SJCRH30 (cell line): ENCODE measurements around the gene KCNJ11. TPM values are rescaled to one million over a fixed set of nuclear protein-coding genes. Genes with fewer than 3 reads are reported as not detected.

ENCODE experiments used
- DNase-seq, 2 experiments: peaks; one replicate each; pipeline ENCODE4 v3.0.0-alpha.2; 2015 to 2020
- H3K27ac ChIP-seq: fragments of 250-450 bp; sonication (Bioruptor Pico); 2 replicates; pipeline ENCODE4 v1.5.1; 2020; ENCODE audit warnings: mild to moderate bottlenecking, moderate library complexity
- H3K27me3 ChIP-seq: fragments of 250-450 bp; sonication (Bioruptor Pico); 2 replicates; pipeline ENCODE4 v1.5.1; 2020; ENCODE audit warnings: mild to moderate bottlenecking, moderate library complexity
- H3K36me3 ChIP-seq: fragments of 250-450 bp; sonication (Bioruptor Pico); 2 replicates; pipeline ENCODE4 v1.5.1; 2020; ENCODE audit warnings: mild to moderate bottlenecking, moderate library complexity
- H3K4me1 ChIP-seq: fragments of 250-450 bp; sonication (Bioruptor Pico); 2 replicates; pipeline ENCODE4 v1.5.1; 2020; ENCODE audit warnings: mild to moderate bottlenecking, moderate library complexity
- H3K4me3 ChIP-seq: fragments of 250-450 bp; sonication (Bioruptor Pico); 2 replicates; pipeline ENCODE4 v1.5.1; 2020; ENCODE audit warnings: mild to moderate bottlenecking, moderate library complexity
- H3K9me3 ChIP-seq: fragments of 250-450 bp; sonication (Bioruptor Pico); replicated peaks from 2 replicates; pipeline ENCODE4 v1.5.1; 2020; ENCODE audit warnings: mild to moderate bottlenecking, moderate library complexity
- total RNA-seq: library from RNA; depleted of rRNA; stranded (reverse); fragments of >200 nt; shearing (Covaris generic); gene quantifications from 2 replicates; pipeline ENCODE4 v1.2.3, GENCODE V29; 2014

Gene KCNJ11
- total RNA-seq, 1 experiment from 2014 or later: 5.9 TPM

DNA sequence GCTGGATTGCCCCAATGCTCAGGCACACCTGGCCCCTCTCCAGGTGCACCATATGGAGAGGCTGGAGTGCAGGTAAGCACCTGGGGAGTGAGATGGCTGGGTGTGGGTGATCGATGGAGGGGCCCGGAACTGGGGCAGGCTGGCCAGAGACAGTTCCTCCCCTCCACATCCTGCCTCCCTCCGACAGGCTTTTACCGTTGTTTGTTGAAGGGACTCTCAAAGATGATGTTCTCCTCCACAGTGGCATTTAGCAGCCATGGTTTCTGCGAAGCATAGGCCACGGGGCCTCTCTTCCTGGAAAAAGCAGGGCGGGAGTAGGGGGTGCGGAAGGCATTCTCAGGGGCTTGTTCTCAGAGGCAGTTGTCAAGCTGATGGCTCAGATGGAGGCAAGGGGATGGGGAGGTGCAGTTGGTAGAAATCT, 25.9 kb upstream of the KCNJ11 start:
- Histone ChIP-seq H3K27me3 (no peaks in the 10 kb centered on the region; the same call in 1 of the 2 replicates), H3K27ac (no peak overlapping the region), H3K9me3 (no peaks in the 10 kb centered on the region), H3K4me3 (no peak overlapping the region), H3K4me1 (no peaks in the 10 kb centered on the region), H3K36me3 (no peaks in the 10 kb centered on the region)
- no peak for DNase-seq

DNA sequence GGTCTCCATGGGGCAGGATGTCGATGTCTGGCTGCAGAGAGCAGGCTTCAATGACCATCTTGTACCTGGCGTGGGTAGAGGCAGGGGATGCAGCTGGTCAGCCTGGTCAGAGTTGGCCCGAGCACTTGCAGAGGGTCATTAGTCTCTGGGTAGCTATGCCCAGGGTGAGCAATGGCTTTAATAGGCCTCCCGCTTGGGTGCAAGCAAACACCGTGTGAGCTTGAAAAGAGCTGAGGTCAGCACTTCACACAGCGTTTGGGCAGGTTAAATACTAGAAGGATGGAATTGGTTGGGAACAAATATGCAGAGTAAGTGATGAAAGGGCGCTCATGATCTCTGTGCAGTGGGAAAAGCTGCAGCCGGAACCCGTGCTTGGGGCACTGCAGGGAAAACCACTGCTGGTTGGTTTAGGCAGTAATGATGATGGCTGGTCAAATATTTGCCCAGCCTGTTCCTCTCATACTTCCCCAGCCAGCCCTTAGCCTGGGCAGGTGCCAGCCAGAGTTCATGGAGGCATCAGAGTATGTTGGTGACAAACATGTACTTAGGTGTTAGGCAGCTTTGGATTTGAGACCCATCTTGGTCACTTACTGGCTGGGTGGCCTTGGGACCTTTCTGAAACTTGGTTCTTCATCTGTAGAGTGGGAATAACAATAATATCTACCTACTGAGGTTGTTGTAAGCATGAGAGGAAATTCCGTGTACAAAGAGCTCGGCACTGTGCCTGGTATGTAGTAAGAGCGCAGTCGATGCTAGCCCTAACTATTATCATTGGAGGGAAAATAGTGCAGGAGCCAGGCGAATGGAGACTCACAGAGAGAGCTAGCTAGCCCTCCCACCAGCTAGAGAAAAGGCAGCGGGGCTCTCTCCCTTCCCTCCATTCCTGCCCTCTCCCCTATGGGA, 25.2 kb upstream of the KCNJ11 start:
- no peak overlapping the region for H3K27ac ChIP-seq
- no peaks in the 10 kb centered on the region for H3K4me1 ChIP-seq
- H3K9me3 ChIP-seq: no peaks in the 10 kb centered on the region
- DNase-seq: no peak
- H3K27me3 ChIP-seq: no peaks in the 10 kb centered on the region; the same call in 1 of the 2 replicates
- no peaks in the 10 kb centered on the region for H3K36me3 ChIP-seq
- H3K4me3 ChIP-seq: no peak overlapping the region

DNA sequence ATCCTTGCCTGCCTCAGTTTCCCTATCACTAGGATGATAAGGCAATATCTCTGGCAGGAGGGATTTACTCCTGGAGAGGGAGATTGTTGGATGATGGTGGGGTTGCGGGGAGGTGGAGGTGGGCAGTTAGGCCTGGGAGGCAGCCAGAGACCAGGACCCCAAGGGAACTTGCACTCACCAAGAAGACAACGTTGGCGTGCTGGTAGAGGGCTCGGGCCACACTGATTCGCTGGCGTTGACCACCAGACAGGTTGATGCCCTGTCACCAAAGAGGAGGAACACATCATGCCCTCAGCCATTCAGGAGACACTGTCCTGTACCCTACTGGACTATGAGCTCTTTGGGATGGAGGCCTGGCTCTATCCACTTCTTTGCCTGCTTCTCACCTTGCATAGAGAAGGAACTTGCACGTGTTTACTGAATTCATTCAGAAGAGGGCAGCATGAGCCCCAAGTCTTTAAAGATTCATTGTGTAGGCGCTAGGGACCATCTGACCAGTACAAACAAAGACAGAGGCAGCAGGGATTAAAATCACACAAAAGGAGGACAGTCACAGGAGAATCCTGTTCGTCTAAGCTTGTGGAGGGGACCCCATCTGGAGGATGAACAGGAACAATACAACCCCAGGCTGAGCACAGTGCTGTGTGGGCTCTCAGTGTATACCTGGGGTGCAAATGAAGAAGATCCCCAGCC, 24.2 kb upstream of the KCNJ11 start:
- Histone ChIP-seq H3K4me3 (no peak overlapping the region), H3K9me3 (no peaks in the 10 kb centered on the region), H3K27me3 (no peaks in the 10 kb centered on the region; the same call in 1 of the 2 replicates), H3K27ac (no peak overlapping the region), H3K36me3 (no peaks in the 10 kb centered on the region), H3K4me1 (no peaks in the 10 kb centered on the region)
- DNase-seq: no peak

DNA sequence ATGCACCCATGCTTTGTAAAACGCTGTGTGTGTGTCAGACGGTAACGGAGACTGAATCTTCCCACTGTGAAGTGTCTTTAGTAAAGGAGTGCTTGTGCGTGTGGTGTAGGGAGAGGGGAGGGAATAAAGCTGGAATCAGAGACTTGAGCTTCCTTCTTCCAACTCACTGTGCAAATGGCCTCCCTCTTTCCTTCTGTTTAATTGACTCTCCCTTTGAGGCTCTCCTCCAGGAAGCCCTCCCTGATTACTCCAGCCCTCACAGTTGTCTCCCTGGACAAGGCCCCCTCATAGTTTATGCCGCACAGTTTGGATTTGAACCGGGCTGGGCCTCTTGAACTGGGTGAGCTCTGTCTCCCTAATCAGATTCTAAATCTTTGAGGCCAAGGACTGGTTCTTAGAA, 23.0 kb upstream of the KCNJ11 start:
- DNase-seq: no peak
- no peaks in the 10 kb centered on the region for H3K27me3 ChIP-seq
- no peak overlapping the region for H3K27ac ChIP-seq
- H3K4me3 ChIP-seq: no peak overlapping the region
- no peaks in the 10 kb centered on the region for H3K4me1 ChIP-seq
- H3K36me3 ChIP-seq: no peaks in the 10 kb centered on the region
- H3K9me3 ChIP-seq: no peaks in the 10 kb centered on the region

- no peak overlapping the region for H3K27ac ChIP-seq
- H3K4me3 ChIP-seq: no peak overlapping the region
- no peaks in the 10 kb centered on the region for H3K27me3 ChIP-seq
- H3K4me1 ChIP-seq: peaks cover 4% of the 10 kb centered on the region
- H3K9me3 ChIP-seq: no peaks in the 10 kb centered on the region
- DNase-seq: no peak
- H3K36me3 ChIP-seq: no peaks in the 10 kb centered on the region
Measured at GRCh38 chr11:17410606-17411379, 22.3 kb upstream of the KCNJ11 start.

DNA sequence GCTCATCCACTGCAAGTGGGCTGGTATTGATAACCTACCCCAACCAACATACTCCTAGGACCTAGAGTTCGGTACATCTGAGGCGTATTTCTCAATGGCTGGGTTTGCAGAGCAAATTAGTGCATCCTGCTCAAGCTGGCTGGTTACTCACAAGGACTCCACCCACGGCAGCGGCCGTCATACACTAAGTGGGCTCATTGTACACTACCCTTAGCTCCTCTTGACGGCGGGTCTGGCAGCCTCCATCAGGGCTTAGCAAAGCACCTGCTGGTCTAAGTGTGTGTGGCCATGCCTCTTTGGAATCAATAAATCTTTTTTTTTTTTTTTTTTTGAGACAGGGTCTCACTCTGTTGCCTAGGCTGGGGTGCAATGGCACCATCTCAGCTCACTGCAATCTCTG, 20.2 kb upstream of the KCNJ11 start:
- H3K27me3 ChIP-seq: no peaks in the 10 kb centered on the region
- no peaks in the 10 kb centered on the region for H3K9me3 ChIP-seq
- no peak overlapping the region for H3K27ac ChIP-seq
- no peak overlapping the region for H3K4me3 ChIP-seq
- H3K4me1 ChIP-seq: peaks cover 20% of the 10 kb centered on the region
- no peak for DNase-seq
- no peaks in the 10 kb centered on the region for H3K36me3 ChIP-seq

DNA sequence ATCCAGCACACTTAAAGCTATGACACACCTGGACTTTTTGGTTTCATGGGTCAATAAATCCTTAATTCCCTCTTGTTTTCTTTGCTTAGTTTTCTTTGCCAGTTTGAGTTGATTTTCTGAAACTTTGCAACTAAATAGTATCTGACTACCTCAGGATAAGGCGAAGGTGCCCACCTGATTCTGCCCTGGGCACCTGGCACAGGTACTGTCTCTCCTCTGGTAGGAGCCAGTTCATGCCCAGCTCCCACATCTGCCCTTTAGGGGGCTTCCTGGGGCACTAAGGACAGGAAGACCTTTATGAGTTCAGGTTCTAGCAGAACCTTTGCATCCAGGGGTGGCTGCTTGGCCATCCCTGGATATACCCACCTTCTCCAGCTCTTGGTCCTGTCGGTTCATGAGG, 19.6 kb upstream of the KCNJ11 start:
- no peak overlapping the region for H3K27ac ChIP-seq
- H3K36me3 ChIP-seq: no peaks in the 10 kb centered on the region
- no peaks in the 10 kb centered on the region for H3K9me3 ChIP-seq
- no peaks in the 10 kb centered on the region for H3K27me3 ChIP-seq
- no peak for DNase-seq
- peaks cover 21% of the 10 kb centered on the region for H3K4me1 ChIP-seq
- no peak overlapping the region for H3K4me3 ChIP-seq

DNA sequence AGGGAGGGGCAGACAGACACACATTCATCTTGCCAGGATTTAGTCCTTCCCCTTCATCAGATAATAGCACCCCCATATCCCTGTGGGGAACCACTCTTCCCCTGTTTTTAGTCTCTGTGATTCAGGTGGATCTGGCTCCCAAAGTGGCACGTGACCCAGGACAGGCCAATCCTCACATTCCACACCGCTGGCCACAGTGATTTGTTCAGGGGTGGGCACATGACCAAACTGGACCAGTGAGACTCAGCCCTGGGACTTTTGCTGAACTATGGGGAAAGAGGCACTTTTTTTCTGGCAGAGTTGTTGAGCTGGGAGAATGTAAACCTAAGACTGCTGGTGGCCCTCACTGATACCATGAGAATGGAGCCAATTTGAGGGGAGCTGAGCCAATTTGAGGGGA, 19.1 kb upstream of the KCNJ11 start:
- Histone ChIP-seq H3K27me3 (no peaks in the 10 kb centered on the region), H3K4me3 (no peak overlapping the region), H3K27ac (no peak overlapping the region), H3K36me3 (no peaks in the 10 kb centered on the region), H3K4me1 (peaks cover 21% of the 10 kb centered on the region), H3K9me3 (no peaks in the 10 kb centered on the region)
- DNase-seq: peak in 1 of 2 experiments; percentile 32

- no peak for DNase-seq
- no peak overlapping the region for H3K27ac ChIP-seq
Measured at GRCh38 chr11:17406818-17407149, 18.3 kb upstream of the KCNJ11 start.

GRCh38 chr11:17406082-17406817, 17.8 kb upstream of the KCNJ11 start:
- Histone ChIP-seq H3K36me3 (no peaks in the 10 kb centered on the region), H3K9me3 (no peaks in the 10 kb centered on the region), H3K27me3 (no peaks in the 10 kb centered on the region), H3K27ac (no peak overlapping the region), H3K4me3 (no peak overlapping the region), H3K4me1 (peaks cover 21% of the 10 kb centered on the region)
- no peak for DNase-seq

More at GRCh38 chr11:17406818-17407149, 18.3 kb upstream of the KCNJ11 start:
- Histone ChIP-seq H3K27me3 (no peaks in the 10 kb centered on the region), H3K4me1 (peaks cover 21% of the 10 kb centered on the region), H3K9me3 (no peaks in the 10 kb centered on the region), H3K36me3 (no peaks in the 10 kb centered on the region), H3K4me3 (no peak overlapping the region)

GRCh38 chr11:17405232-17406005, 17.0 kb upstream of the KCNJ11 start:
- peaks cover 21% of the 10 kb centered on the region for H3K4me1 ChIP-seq
- DNase-seq: peak; percentile 80 to 86
- no peaks in the 10 kb centered on the region for H3K36me3 ChIP-seq
- H3K4me3 ChIP-seq: no peak overlapping the region
- H3K27ac ChIP-seq: no peak overlapping the region
- H3K27me3 ChIP-seq: no peaks in the 10 kb centered on the region
- H3K9me3 ChIP-seq: no peaks in the 10 kb centered on the region

- no peaks in the 10 kb centered on the region for H3K36me3 ChIP-seq
- H3K27ac ChIP-seq: no peak overlapping the region
- peak; percentile 40 to 42 for DNase-seq
- H3K27me3 ChIP-seq: no peaks in the 10 kb centered on the region
- H3K4me3 ChIP-seq: no peak overlapping the region
- peaks cover 21% of the 10 kb centered on the region for H3K4me1 ChIP-seq
- no peaks in the 10 kb centered on the region for H3K9me3 ChIP-seq
Measured at GRCh38 chr11:17403980-17404759, 15.7 kb upstream of the KCNJ11 start.

DNA sequence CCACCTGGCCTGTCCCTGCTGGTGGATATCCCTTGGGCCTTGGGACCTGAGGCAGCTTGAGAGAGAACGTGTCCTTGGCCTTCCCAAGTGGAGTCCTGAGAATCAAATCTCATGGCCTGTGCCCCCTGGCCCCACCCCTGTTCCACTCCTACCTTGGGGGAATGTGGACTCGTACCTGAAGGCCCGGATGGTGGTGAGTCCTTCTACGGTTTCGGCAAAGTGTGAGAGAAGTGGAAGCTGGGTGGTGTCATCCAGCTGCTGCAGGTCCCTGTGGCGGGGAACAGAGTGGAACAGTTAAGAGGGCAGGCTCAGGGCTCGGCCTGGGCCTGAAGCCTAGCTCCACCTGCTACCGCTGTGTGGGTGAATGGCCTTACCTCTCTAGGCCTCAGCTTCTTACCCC, 14.0 kb upstream of the KCNJ11 start:
- H3K36me3 ChIP-seq: no peaks in the 10 kb centered on the region
- H3K4me3 ChIP-seq: no peak overlapping the region
- H3K9me3 ChIP-seq: no peaks in the 10 kb centered on the region
- DNase-seq: no peak
- H3K27ac ChIP-seq: no peak overlapping the region
- H3K27me3 ChIP-seq: no peaks in the 10 kb centered on the region
- peaks cover 21% of the 10 kb centered on the region for H3K4me1 ChIP-seq
